Measurements from ENCODE around the gene GGT7.
"Not testable (repeated sequence)": the region's sequence is repeated elsewhere in the genome, so short reads cannot be mapped to it uniquely, and the experiment has no call there.

GGT7 gene

GRCh38 chr20:34850969-34851368, 21.7 kb downstream of the GGT7 start:
- no peak for FAIRE-seq
- no peak for DNase-seq (ENCODE audit: insufficient read length, low spot score)

- FAIRE-seq (no peak), DNase-seq (ENCODE audit: insufficient read length, low spot score) (no peak)
Observed at GRCh38 chr20:34849778-34850177, 22.9 kb downstream of the GGT7 start.

GRCh38 chr20:34848597-34848996, 24.1 kb downstream of the GGT7 start:
- no peak for FAIRE-seq

GRCh38 chr20:34843421-34843820, 29.2 kb downstream of the GGT7 start:
- DNase-seq (ENCODE audit: insufficient read length, low spot score) (no peak), FAIRE-seq (no peak)

More at GRCh38 chr20:34848597-34848996, 24.1 kb downstream of the GGT7 start:
- DNase-seq (ENCODE audit: insufficient read length, low spot score), result no peak

GRCh38 chr20:34842143-34842542, 30.5 kb downstream of the GGT7 start:
- no peak for FAIRE-seq
- no peak for DNase-seq (ENCODE audit: insufficient read length, low spot score)

GRCh38 chr20:34834459-34834893, 38.2 kb downstream of the GGT7 start:
- no peak for FAIRE-seq
- DNase-seq (ENCODE audit: insufficient read length, low spot score), result peak; percentile 64

- FAIRE-seq (no peak), DNase-seq (ENCODE audit: insufficient read length, low spot score) (no peak)
Observed at GRCh38 chr20:34831936-34832335, 40.7 kb downstream of the GGT7 start.

- FAIRE-seq (no peak), DNase-seq (ENCODE audit: insufficient read length, low spot score) (no peak)
Observed at GRCh38 chr20:34829191-34829590, 43.5 kb downstream of the GGT7 start.

GRCh38 chr20:34825530-34826362, 46.9 kb downstream of the GGT7 start, which contains the start of gene NCOA6:
TSS of gene NCOA6 (minus strand) at chr20:34825651. CDS start at chr20:34782355, 43,296 bp downstream.
- FAIRE-seq (no peak), DNase-seq (ENCODE audit: insufficient read length, low spot score) (peak; percentile 88)

GRCh38 chr20:34824806-34825529, 47.7 kb downstream of the GGT7 start:
- DNase-seq (ENCODE audit: insufficient read length, low spot score) (peak; percentile 71), FAIRE-seq (no peak)

GRCh38 chr20:34824452-34824805, 48.2 kb downstream of the GGT7 start:
- DNase-seq (ENCODE audit: insufficient read length, low spot score) (peak; percentile 84), FAIRE-seq (no peak)

GRCh38 chr20:34824026-34824425, 48.6 kb downstream of the GGT7 start:
- DNase-seq (ENCODE audit: insufficient read length, low spot score), result no peak
- FAIRE-seq, result no peak

GRCh38 chr20:34820805-34821578, 51.7 kb downstream of the GGT7 start:
- no peak for FAIRE-seq
- no peak for DNase-seq (ENCODE audit: insufficient read length, low spot score)

GRCh38 chr20:34817801-34818200, 54.9 kb downstream of the GGT7 start:
- no peak for DNase-seq (ENCODE audit: insufficient read length, low spot score)
- FAIRE-seq, result no peak

- FAIRE-seq (no peak), DNase-seq (ENCODE audit: insufficient read length, low spot score) (no peak)
Observed at GRCh38 chr20:34817072-34817471, 55.6 kb downstream of the GGT7 start.

- DNase-seq (ENCODE audit: insufficient read length, low spot score) (no peak), FAIRE-seq (no peak)
Observed at GRCh38 chr20:34815636-34816035, 57.0 kb downstream of the GGT7 start.

- no peak for FAIRE-seq
- no peak for DNase-seq (ENCODE audit: insufficient read length, low spot score)
Observed at GRCh38 chr20:34808583-34808982, 64.1 kb downstream of the GGT7 start.

- DNase-seq (ENCODE audit: insufficient read length, low spot score); FAIRE-seq: not testable (repeated sequence)
Observed at GRCh38 chr20:34807944-34808465, 64.7 kb downstream of the GGT7 start.

- FAIRE-seq (no peak), DNase-seq (ENCODE audit: insufficient read length, low spot score) (no peak)
Observed at GRCh38 chr20:34806255-34806654, 66.4 kb downstream of the GGT7 start.

- DNase-seq (ENCODE audit: insufficient read length, low spot score), result no peak
- FAIRE-seq, result no peak
Observed at GRCh38 chr20:34798871-34799270, 73.8 kb downstream of the GGT7 start.

GRCh38 chr20:34798328-34798727, 74.3 kb downstream of the GGT7 start:
- FAIRE-seq (peak; percentile 71), DNase-seq (ENCODE audit: insufficient read length, low spot score) (no peak)

Measured in HTR-8/SVneo (cell line).